GM21515 (cell line): ENCODE measurements around the gene TENM4.

Experiments used
- ATAC-seq: cut with Tn5 transposase; IDR thresholded peaks from one replicate; pipeline ENCODE4 v1.9.1; 2021; ENCODE audit not compliant: unreplicated experiment

TENM4 gene

DNA sequence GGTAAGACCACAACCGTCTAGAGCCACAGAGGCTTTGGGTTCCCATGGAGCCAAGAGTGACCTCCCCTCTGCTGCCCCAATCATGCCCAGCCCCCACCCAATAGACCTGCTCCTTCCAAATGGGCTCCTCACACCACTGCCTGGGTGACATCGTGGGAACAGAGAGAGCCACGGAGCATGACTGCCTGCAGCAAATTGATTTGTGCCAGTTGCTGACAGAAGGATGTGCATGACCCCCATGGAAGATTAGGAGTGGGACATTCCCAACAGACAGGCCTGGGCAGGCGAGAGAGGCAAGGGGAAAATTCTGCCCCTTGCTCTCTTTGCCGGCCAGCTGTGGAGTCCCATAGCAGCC, 88.5 kb downstream of the TENM4 start:
- no peak for ATAC-seq

DNA sequence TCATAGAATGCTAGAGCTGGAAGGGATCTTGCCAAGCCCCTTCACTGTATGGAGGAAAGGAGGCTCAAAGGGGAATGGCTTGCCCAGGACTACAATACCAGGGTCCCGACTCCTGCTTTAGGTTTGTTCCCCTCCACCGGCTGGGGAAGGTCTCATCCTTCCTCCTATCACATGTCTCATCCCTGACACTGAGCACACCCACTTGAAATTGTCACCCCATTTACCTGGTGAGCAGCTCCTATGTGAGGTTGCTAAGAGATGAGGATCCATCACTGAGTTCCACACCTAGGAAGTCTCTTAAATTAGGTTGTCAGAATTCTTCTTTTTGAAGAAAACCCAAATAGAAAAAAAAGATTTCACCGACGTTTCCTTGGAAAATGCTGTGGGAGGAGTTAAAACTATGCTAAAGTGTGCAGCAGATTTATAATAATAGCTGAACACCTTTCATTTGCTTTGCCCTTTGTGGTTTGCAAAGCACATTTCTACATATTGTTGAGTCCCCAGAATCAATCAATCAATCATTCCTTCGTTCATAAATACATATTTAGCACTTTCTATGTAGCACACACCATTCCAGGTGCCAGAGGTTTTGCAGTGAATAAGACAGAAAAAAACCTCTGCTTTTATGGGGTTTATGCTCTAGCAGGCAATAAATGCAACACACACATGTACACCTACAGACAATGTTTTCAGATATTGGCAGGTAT, 91.7 kb downstream of the TENM4 start:
- ATAC-seq, result no peak

- ATAC-seq, result no peak
Observed at GRCh38 chr11:79346021-79346420, 94.8 kb downstream of the TENM4 start.

DNA sequence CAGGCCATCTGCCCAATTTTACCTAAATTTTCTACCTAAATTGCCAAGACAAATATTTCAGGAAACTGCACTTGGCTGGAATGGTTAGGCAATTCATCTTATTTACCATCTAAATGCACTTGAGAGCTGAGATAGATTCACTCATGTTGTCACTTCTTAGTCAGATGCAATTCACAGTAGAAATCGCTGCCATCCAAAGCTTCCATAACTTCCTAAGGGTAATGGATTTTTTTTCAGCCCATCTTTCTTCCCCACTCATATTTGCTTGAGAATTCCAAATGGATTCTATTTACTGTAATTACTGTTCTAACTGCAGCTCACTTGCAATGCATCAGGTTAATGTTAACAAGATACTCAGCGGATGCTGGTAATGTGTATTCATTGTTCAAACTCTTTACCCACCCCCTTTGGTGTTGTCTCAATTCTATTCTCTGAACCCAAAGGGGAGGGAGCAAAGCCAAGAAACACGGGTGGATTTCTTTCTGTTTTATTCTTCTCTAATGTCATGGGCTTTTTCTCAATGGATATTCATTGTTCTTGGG, 96.0 kb downstream of the TENM4 start:
- ATAC-seq, result no peak

GRCh38 chr11:79342686-79343085, 98.1 kb downstream of the TENM4 start:
- ATAC-seq, result no peak

- no peak for ATAC-seq
Observed at GRCh38 chr11:79342236-79342635, 98.6 kb downstream of the TENM4 start.

- no peak for ATAC-seq
Observed at GRCh38 chr11:79340535-79340934, 100.3 kb downstream of the TENM4 start.

GRCh38 chr11:79336797-79337517, 103.9 kb downstream of the TENM4 start:
- ATAC-seq, result no peak

DNA sequence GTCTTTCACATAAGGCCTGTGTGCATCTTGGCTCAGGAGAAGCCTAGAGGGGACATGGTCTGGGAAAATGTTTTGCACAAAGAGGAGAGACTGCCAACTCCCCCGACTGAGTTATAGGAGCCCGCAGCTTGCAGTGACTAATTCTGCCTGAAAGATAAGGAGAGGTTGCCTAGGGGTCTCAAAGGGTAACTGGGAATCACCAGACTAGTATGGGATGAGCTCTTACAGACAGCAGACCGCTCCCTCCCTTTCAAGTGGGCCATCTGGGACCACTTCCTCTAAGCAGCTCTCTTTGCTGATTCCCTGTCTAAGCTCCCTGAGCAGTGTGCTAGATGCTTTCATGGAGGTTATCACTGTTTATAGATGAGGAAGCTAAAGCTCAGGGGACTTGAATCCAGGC, 105.1 kb downstream of the TENM4 start:
- ATAC-seq, result no peak

DNA sequence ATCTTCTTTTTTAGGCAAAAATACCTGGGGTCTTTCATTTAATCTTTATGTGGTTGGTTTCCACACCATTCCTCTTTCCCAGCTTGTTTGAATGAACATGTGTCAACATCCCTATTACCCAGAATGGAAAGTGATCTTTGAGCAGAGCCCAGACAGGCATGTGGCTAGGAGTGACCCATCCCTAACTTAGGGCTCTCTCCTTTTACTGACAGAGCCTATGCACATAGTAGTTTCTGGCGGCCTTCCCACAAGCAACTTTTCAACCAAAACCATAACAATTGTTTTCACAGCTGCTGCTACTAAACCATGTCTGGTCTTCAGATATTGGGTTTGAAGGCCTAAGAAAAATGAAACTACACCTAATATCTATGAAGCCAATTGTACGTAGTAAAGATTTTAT, 107.5 kb downstream of the TENM4 start:
- ATAC-seq, result no peak

DNA sequence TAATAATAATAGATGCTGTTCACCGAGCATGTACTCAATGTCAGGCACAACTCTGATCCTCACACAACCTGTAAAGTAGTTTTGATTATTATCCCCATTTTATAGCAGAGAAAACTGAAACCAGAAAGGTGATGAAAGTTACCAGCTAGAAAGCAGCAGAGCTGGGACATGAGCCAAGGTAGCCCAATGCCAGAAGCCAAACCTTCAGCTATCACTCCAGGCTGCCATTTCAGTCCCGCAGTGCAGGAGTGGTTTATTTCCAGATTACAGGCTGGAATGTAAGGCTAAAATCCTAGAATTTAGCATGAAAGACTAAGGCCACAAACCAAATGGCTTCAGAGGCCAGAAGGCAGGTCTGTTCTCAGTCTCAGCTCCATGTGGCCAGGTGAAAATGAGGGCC, 108.8 kb downstream of the TENM4 start:
- ATAC-seq, result no peak

- no peak for ATAC-seq
Observed at GRCh38 chr11:79331203-79331901, 109.5 kb downstream of the TENM4 start.

DNA sequence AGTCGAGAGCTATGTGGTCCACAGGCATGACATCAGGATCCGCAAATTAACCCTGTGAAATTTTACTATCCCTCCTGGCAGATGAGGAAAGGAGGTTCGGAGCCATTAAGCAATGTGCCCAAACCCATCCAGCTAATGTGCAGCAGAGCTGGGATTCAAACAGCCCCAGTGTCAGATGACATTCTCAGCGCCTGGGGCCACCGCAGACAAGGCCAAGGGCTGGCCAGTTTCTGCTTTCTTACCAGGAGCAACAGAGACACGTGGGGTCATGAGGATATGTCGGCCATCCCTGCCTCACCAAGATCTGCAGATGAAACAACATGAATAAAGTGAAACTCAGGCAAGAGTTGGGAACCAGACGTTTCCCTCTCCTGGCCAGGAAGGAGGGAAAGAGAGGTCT, 110.2 kb downstream of the TENM4 start:
- no peak for ATAC-seq

GRCh38 chr11:79329561-79329960, 111.3 kb downstream of the TENM4 start:
- ATAC-seq, result no peak

DNA sequence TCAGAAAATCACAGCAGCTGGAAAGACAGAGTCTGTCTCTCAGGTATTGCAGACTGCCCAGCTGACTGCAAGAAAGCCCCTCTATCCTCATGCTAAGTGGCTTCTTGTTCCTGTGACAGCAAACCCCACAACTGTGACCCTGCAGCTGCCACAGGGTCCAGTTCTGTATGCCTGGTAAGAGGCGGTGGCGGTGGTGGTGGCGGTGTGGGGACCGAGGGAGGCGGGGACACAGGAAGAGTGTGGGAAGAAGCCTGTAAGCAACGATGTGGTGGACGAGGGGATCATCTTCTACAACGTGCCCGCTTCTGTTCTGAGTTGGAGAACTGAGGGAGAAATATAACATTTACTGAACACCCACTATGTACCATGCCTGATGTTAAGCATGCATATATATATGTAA, 112.4 kb downstream of the TENM4 start:
- no peak for ATAC-seq

DNA sequence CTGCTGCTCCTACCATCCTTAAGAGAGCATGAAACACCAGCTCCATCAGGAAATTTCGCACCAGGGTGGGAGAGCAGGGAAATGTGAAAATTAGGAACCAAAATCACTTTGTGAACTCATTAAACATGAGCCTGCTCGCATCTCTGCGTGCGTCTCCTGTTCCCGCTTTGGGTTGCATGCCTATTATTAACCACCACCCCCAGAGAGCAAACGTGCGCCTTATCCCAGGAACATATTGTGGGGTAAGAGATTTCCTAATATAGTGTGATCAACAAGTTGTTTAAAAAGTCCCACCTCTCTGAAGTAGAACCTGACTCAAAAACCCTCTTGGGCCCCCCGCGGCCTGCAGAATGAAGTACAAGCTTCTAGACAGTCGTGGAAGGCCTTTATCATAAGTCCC, 115.0 kb downstream of the TENM4 start:
- no peak for ATAC-seq

GRCh38 chr11:79321263-79321662, 119.6 kb downstream of the TENM4 start:
- ATAC-seq, result no peak

- ATAC-seq, result no peak
Observed at GRCh38 chr11:79314906-79315689, 125.7 kb downstream of the TENM4 start.

- ATAC-seq, result no peak
Observed at GRCh38 chr11:79313530-79313913, 127.3 kb downstream of the TENM4 start.

- no peak for ATAC-seq
Observed at GRCh38 chr11:79312617-79313529, 128.0 kb downstream of the TENM4 start.
